ENCODE measurements around the gene BRWD1.

DNA sequence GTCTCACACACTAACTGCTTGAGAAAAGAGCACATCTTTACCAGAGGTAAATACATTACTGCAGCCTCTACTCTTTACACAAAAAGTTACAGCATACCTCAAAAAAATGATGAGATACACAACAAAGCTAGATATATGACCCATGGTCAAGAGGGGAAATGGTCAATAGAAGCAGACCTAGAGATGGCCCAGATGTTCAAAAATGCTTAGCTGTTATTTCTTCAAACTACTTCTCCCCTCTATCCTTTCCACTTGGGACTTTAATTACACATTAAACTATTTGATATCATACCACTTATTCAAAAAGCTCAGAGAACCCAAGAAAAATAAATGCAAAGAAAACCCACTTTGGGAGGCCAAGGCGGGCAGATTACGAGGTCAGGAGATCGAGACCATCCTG is 12.8 kb downstream of the BRWD1 start:
- no peak for TF ChIP-seq POLR2A (IDR thresholded peaks at IDR 0.05)
- TF ChIP-seq, protein P1, sequence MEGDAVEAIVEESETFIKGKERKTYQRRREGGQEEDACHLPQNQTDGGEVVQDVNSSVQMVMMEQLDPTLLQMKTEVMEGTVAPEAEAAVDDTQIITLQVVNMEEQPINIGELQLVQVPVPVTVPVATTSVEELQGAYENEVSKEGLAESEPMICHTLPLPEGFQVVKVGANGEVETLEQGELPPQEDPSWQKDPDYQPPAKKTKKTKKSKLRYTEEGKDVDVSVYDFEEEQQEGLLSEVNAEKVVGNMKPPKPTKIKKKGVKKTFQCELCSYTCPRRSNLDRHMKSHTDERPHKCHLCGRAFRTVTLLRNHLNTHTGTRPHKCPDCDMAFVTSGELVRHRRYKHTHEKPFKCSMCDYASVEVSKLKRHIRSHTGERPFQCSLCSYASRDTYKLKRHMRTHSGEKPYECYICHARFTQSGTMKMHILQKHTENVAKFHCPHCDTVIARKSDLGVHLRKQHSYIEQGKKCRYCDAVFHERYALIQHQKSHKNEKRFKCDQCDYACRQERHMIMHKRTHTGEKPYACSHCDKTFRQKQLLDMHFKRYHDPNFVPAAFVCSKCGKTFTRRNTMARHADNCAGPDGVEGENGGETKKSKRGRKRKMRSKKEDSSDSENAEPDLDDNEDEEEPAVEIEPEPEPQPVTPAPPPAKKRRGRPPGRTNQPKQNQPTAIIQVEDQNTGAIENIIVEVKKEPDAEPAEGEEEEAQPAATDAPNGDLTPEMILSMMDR (IDR thresholded peaks at IDR 0.05): no peak

All from sigmoid colon (tissue), 3 donors.